ENCODE results near the gene DR1. TPM values are rescaled to one million over a fixed set of nuclear protein-coding genes. Genes with fewer than 3 reads are reported as not detected.

DR1 gene
- total RNA-seq: 10 to 100 TPM; 26.8 to 59.1 (median 37.9) TPM

GRCh38 chr1:93345633-93346420, at the start of gene DR1:
TSS of gene DR1 (plus strand) at chr1:93345907. CDS start at chr1:93346646, 739 bp downstream.
- Histone ChIP-seq H3K9me3 (no peaks in the 10 kb centered on the region), H3K4me3 (peak within 1 kb of the TSS; percentile 82 to 97 (median 94)), H3K27me3 (no peaks in the 10 kb centered on the region), H3K4me1 (peaks cover 24 to 39% of the 10 kb centered on the region in 2 donors), H3K27ac (peak within 1 kb of the TSS; percentile 95 to 98 (median 96)), H3K36me3 (no peaks in the 10 kb centered on the region)
- ATAC-seq (peak; percentile 88 to 94), DNase-seq (peak; percentile 93 to 97)
- in situ Hi-C loops (cut with MboI; ENCODE audit: low sequenced_read_pairs in 4 of 4): no loop called here
- intact Hi-C loops (cut with DNase I; ENCODE audit: low total_unique reads): loop anchor here (2.0 to 10.0 kb wide), 7 partner anchors 165 to 1071 kb away; partner anchors contain the start of genes ABCD3, CCDC18, DIPK1A and DNTTIP2
- no peak for TF ChIP-seq CTCF (IDR thresholded peaks at IDR 0.05 in 4 of 5, conservative IDR thresholded peaks at IDR 0.05 in 1 of 5)
- TF ChIP-seq POLR2A (IDR thresholded peaks at IDR 0.05): peak; percentile 80 to 83

- no peak for DNase-seq
- H3K27ac ChIP-seq: no peak overlapping the region
- intact Hi-C loops (cut with DNase I; ENCODE audit: low total_unique reads): no loop called here
- no peaks in the 10 kb centered on the region for H3K36me3 ChIP-seq
- ATAC-seq: no peak
- TF ChIP-seq CTCF (IDR thresholded peaks at IDR 0.05 in 4 of 5, conservative IDR thresholded peaks at IDR 0.05 in 1 of 5) (no peak), POLR2A (IDR thresholded peaks at IDR 0.05) (no peak)
- in situ Hi-C loops (cut with MboI; ENCODE audit: low sequenced_read_pairs in 4 of 4): no loop called here
- H3K27me3 ChIP-seq: no peaks in the 10 kb centered on the region
- no peak overlapping the region for H3K4me3 ChIP-seq
- H3K4me1 ChIP-seq: peaks cover 0 to 2% of the 10 kb centered on the region in 2 donors
- H3K9me3 ChIP-seq: no peaks in the 10 kb centered on the region
Measured at GRCh38 chr1:93296555-93297154, 49.1 kb upstream of the DR1 start.

DNA sequence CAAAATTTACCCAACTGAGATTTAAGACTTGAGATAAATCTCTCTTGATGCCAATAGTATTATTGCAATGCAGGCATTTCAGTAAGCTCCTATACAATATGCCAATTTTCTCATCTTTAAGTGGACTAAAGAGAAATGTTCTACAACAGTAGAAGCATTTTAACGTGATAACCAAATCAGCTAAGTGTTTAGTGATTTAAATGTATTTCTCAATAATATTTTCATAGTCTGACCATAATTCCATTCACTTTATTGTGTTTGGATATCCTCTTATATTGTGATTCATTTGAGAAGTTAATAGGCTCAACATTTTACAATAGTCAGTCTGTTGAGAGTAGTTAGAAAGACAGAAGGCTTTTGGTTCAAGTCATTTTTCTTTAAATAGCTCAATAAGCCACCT, 44.6 kb upstream of the DR1 start:
- ATAC-seq: no peak
- no peak overlapping the region for H3K27ac ChIP-seq
- peaks cover 0 to 2% of the 10 kb centered on the region in 2 donors for H3K4me1 ChIP-seq
- H3K27me3 ChIP-seq: no peaks in the 10 kb centered on the region
- no peak for DNase-seq
- no peak overlapping the region for H3K4me3 ChIP-seq
- H3K9me3 ChIP-seq: no peaks in the 10 kb centered on the region
- H3K36me3 ChIP-seq: no peaks in the 10 kb centered on the region
- TF ChIP-seq CTCF (IDR thresholded peaks at IDR 0.05 in 4 of 5, conservative IDR thresholded peaks at IDR 0.05 in 1 of 5): no peak
- no peak for TF ChIP-seq POLR2A (IDR thresholded peaks at IDR 0.05)
- intact Hi-C loops (cut with DNase I; ENCODE audit: low total_unique reads): loop anchor here (5.0 kb wide), 1 partner anchor 219 kb away; no protein-coding TSS in a partner anchor
- in situ Hi-C loops (cut with MboI; ENCODE audit: low sequenced_read_pairs in 4 of 4): loop anchor here in 3 of 4 donors (10.0 to 25.0 kb wide), 5 partner anchors 111 to 561 kb away; no protein-coding TSS in a partner anchor

DNA sequence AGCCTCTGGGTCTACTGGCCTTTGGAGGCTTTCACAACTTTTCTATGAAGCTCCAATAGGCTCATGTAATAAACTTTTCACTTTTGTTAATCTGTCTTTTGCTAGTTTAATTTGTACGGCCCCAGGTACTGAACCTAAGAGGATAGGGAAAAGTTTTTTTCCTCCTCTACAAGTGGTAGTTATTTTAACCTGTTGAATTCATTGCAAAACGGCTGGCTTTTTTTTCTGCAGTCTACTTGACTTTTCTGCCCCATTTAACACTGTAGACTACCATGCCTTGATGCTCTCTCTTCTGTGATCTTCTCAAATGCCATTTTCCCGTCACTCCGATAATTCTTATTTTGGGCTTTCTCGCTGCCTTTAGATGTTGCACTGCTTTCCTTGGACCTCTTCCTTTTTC, 43.6 kb upstream of the DR1 start:
- H3K36me3 ChIP-seq: no peaks in the 10 kb centered on the region
- no peak overlapping the region for H3K4me3 ChIP-seq
- ATAC-seq (no peak), DNase-seq (no peak)
- TF ChIP-seq CTCF (IDR thresholded peaks at IDR 0.05 in 4 of 5, conservative IDR thresholded peaks at IDR 0.05 in 1 of 5) (no peak), POLR2A (IDR thresholded peaks at IDR 0.05) (no peak)
- no peak overlapping the region for H3K27ac ChIP-seq
- peaks cover 0 to 2% of the 10 kb centered on the region in 2 donors for H3K4me1 ChIP-seq
- intact Hi-C loops (cut with DNase I; ENCODE audit: low total_unique reads) (loop anchor here (5.0 kb wide), 1 partner anchor 220 kb away; no protein-coding TSS in a partner anchor), in situ Hi-C loops (cut with MboI; ENCODE audit: low sequenced_read_pairs in 4 of 4) (loop anchor here in 3 of 4 donors (10.0 to 25.0 kb wide), 5 partner anchors 110 to 560 kb away; no protein-coding TSS in a partner anchor)
- no peaks in the 10 kb centered on the region for H3K9me3 ChIP-seq
- H3K27me3 ChIP-seq: no peaks in the 10 kb centered on the region

All from gastrocnemius medialis (tissue), 4 donors.